ENCODE measurements around the gene ATF7IP.
A peak's percentile ranks its signal among the peaks of the same experiment; 100 is the strongest.

ATF7IP gene

GRCh38 chr12:14417715-14418114 lies 52.2 kb downstream of the ATF7IP start:
- peak; percentile 23 for DNase-seq

DNA sequence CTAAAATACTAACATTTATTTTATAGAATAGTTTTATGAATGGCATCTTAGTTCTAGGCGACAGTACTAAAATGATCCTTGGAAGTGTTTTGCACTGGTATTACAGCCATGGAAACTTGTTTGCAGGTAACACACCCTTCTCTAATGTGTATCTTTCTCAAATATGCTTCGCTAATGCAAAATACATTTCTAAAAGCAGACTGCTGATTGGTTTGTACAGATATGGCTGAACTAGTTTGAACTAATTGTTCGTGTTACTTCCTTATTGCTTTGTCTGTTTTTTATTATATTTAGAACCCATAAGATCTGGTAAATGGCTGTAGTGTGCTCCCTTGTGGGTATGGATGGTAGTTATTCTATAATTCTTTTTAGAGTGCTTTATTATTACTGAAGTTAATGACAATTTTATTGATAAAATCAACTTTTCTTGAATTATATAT lies 53.0 kb downstream of the ATF7IP start:
- no peak for DNase-seq

- DNase-seq: no peak
These were observed 57.2 kb downstream of the ATF7IP start for GRCh38 chr12:14422516-14423230.

DNA sequence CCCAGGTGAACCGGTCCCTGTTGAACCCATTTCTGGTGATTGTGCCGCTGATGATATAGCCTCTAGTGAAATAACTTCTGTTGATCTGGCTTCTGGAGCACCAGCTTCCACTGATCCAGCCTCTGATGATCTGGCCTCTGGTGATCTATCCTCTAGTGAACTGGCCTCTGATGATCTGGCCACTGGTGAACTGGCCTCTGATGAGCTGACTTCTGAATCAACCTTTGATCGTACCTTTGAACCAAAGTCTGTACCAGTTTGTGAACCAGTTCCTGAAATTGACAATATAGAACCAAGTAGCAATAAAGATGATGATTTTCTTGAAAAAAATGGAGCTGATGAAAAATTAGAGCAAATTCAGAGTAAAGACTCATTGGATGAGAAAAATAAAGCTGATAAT lies 59.1 kb downstream of the ATF7IP start:
- DNase-seq: no peak

GRCh38 chr12:14426792-14427191 lies 61.3 kb downstream of the ATF7IP start:
- no peak for DNase-seq

DNA sequence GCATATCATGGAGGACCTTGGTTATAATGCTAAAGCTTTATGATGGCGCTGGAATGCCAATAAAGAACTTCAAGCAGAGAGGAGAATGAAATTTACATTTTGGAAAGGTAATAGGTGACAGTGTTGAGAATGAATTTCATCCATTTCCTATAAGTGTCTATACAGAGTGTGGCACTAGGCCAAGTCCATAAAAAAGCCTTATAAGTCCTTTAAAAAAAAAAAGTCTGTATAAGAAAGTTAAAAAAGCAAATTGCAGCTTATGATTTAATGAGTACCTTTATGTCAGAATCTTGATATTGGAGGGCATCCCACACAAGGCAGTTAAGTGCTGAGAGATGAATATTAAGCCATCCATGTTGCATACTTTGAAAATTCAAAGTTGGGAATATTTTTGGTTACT lies 62.4 kb downstream of the ATF7IP start:
- DNase-seq: no peak

DNA sequence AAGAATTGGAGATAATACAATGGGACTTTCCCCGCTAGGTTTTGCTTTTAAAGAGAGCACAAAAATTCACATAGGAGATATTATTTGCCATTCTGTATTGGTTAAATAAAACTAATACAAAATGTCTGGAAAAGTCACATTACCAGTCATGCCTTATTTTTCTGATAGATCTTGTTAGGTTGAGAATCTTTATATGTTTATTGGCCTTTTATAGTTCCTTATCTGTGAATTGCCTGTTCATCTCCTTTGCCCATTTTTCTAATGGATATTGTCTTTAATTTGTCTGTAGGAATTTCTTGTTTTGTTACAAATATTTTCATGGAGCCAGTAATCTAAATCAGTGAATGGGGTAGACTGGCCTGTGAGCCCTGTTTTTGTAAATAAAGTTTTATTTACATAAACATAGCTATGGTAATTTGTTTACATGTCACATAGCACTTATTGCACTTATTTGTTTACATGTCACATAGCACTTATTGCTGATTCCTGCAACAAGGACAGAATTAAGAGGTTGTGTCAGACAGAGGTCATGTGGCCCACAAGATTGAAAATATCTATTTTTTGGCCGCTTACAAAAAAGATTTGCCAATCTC lies 65.0 kb downstream of the ATF7IP start:
- DNase-seq: no peak

DNA sequence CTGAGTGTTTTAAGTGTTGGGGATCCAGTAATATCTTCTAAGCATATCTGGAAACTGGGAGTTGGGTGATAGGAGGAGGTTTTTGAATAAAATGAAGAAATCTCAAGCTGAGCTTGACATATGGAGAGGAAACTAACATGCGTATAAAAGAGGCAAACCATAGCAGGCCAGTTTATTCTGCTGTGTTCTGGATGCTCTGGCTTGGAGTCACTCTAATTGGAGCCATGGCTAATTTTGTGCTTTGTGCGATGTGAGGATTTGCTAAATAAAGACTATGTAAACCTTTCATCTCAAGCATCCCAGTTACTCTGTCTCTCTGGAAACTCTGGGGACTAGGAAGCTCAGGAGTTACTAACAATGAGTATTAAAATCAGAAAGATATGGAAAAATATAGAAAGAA lies 66.5 kb downstream of the ATF7IP start:
- no peak for DNase-seq

- DNase-seq: no peak
These were observed 70.1 kb downstream of the ATF7IP start for GRCh38 chr12:14435627-14436026.

DNA sequence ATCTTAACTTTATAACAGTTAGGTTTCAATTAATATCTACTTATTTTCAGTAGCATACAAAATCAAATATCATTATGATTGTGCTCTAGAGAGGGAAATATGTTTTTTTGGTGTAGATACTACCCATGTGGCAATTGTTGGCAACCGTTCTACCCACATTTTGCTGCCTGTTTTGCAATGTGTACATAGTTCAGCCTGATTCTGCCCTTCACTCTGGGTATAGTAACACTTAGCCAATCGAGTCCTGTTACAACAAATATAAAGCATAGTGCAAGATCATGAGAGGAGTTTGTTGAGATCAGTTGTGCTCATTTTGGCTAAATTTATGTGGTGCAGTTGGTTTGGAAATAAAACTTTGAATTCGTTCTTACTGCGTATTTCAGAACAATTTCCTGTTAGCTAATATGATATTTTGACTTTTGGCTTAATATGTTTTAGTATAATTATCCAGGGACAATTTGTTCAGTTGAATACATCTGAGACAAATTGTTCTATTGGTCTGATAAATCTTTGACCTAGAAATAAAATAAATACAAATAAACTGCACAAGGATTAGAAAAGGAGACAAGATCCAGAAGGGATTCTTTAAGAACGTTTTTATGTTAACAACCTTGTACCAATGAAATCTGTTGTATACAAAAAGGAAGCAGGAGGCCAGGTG lies 76.9 kb downstream of the ATF7IP start:
- no peak for DNase-seq

GRCh38 chr12:14443531-14443930 lies 78.0 kb downstream of the ATF7IP start:
- DNase-seq: no peak

- no peak for DNase-seq
These were observed 85.0 kb downstream of the ATF7IP start for GRCh38 chr12:14450479-14450878.

- DNase-seq: no peak
These were observed 86.9 kb downstream of the ATF7IP start for GRCh38 chr12:14452336-14452735.

DNA sequence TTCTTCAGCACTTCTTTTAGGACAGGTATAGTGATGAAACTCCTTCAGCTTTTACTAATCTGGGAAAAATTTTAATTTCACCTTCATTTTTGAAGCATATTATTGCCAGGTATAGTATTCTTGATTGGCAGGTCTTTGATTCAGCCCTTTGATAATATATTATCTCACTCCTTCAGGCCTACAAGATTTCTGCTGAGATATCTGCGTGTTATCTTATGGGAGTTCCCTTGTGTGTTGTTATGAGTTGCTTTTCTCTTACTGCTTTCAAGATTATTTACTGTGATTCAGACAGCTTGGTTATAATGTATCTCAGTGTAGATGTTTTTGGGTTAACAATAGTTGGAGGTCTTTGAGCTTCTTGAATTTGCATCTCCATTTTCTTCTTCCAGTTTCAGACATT lies 87.4 kb downstream of the ATF7IP start:
- DNase-seq: no peak

GRCh38 chr12:14454098-14454907 lies 88.8 kb downstream of the ATF7IP start:
- DNase-seq: peak; percentile 47

GRCh38 chr12:14460212-14460841 lies 94.8 kb downstream of the ATF7IP start:
- DNase-seq: no peak

DNA sequence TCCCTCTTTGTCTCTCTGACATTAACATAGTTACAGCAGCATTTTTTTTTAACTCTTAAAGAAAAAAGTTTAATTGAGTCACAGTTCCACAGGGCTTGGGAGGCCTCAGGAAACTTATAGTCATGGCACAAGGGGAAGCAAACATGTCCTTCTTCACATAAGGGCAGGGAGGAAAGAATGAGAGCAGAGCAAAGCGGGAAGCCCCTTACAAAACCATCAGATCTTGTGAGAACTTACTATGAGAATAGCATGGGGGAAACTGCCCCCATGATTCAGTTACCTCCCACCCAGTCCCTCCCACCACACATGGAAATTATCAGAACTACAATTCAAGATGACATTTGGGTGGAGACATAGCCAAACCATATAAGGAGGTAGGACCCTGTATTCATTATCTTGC lies 106.0 kb downstream of the ATF7IP start:
- DNase-seq: no peak

DNA sequence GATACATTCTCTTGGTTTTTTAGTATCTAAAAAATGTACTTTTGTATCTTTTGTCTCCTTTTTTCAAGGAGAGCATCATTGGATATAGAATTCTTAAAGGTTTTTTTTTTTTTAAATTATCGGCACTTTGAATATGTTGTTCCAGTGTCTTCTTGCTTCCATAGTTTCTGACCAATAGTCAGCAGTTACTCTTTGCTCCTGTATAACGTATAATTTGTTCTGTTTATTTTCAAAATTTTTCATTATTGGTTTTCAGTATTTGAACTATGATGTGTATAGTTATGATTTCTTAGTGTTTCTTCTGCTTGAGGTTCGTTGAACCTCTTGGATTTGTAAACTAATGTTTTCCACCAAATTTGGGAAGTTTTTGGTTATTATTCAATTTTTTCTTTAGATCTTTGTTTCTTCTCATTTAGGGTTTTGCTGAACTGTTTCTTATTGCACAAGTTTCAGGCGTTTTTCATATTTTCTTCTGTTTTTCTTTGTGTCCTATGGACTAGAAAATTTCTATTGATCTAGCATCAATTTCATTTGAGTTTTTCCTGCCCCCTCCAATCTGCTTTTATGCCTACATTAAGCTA lies 108.3 kb downstream of the ATF7IP start:
- DNase-seq: no peak

GRCh38 chr12:14479004-14479403 lies 113.5 kb downstream of the ATF7IP start:
- DNase-seq: no peak

DNA sequence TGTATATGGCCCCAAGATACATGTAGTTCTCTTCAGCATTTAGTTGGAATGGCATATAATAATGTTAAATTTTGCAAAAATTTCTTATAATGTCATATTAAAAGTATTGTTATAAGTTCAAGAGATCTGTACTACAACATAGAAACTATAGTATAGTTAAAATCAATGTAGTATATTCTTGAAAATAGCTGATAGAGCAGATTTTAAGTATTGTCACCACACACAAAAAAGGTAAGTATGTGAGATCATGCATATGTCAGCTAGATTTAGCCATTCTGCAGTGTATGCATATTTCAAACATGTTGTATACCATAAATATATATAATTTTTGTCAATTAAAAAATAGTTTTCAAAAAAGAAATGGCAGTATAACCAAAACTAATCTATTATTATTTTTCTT lies 115.7 kb downstream of the ATF7IP start:
- DNase-seq: no peak

GRCh38 chr12:14482361-14482760 lies 116.9 kb downstream of the ATF7IP start:
- no peak for DNase-seq

DNA sequence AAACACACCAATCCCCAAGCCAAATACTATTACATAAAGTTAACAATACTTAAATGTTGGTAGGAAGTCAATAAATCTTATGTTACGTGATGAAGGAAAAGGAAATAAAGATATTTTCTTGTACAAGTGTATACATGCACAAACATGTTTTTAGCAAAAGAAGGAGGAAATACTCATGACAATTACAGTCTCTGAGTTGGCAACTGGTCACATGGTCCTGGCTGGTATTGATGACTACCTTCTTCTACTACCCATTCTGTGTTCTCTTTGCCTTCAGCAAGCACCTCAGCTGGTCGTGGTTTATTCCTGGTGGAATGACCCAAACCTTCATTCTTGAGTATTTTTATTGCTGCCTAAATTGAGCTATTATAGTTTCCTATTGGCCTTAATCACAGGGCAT lies 117.4 kb downstream of the ATF7IP start:
- DNase-seq: no peak

GRCh38 chr12:14495326-14495725 lies 129.8 kb downstream of the ATF7IP start:
- DNase-seq: no peak
